Measurements from ENCODE around the gene SH2D4B. TPM values are rescaled to one million over a fixed set of nuclear protein-coding genes. Genes with fewer than 3 reads are reported as not detected.

SH2D4B gene
- polyA plus RNA-seq, 5 donors = 0.13 to 0.22 (median 0.17) TPM

DNA sequence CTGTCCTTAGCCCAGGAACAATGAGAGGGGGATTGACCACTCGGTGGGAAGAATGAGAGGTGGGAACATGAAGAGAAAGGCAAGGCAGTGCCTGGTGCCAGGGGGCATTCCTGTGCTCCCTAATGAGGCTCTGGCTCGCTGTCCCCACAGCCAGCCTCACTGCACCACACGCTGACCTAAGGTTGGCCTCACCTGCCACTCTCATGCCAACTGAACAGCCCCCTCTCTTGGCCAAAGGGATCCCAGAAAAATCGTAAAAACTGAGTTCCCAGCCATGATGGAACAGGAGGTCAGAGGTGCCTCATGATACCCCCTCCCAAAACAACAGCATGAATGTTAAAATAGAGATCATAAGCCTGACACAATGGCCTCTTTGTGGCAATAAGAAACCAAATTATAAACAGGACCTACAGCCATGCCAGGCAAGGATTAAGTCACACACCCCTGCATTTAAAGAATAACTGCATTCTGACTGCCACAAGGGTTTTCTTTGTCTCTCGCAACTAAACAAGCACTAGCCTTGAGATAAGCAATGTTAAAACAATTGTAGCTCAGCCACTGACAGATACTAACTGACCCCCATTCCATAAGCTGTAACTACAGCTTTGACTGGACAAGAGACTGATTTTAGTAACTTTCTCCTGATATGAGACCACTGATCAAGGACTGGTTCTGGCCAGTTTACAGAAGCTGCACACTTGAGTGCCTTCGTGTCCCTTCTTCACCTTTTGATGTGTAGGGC, 149.2 kb downstream of the SH2D4B start:
- no peak for DNase-seq

DNA sequence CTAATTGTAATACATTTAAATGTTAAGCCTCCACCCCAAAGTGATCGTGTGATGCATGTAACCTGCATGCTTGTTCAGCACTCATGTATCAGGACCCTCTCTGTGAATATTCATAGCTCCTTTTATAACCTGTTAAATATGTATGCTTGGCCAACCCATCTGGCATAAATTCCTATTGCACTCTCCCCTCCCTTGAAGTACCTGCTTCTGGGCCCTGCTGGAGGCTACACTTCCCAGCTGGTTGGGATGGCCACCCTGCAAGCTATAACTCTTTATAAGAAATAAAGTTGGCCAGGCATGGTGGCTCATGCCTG, 149.7 kb downstream of the SH2D4B start:
- no peak for DNase-seq

DNA sequence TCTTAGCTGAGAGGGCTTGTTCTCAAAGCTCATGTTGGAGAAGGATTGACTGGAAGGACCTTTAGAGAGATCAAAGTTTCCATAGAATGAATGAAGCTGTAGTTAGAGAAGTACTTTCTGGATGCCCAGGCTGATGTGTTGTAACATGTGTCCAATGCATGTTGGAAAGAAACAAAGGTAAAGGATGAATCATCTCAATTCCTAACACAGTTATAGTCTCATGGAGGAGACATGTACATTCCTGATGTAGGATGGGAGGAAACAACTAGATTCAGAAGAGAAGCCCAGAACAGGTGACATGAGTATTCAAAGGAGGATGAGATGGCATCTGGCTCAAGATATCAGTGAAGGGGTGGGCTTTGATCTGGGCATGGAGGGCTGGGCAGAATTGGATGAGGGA, 152.7 kb downstream of the SH2D4B start:
- no peak for DNase-seq

DNA sequence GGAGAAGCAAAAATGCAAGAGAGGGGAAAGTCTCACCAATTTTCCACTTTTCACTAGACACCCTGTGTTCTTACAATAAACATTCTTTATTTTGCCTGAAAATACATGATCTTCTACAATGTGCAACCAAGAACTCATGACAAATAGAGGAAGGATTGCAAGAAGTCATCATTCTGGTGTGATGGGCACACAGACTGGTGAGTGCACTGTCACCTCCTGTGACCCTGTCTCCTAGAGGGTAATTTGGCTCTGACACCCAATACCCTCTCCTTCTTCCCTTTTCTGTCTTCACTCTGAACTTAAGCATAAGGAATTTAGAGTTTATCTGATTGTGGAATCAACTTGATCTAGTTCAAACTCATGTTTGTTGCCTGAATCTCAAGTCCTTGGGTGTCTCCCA, 153.7 kb downstream of the SH2D4B start:
- no peak for DNase-seq

DNA sequence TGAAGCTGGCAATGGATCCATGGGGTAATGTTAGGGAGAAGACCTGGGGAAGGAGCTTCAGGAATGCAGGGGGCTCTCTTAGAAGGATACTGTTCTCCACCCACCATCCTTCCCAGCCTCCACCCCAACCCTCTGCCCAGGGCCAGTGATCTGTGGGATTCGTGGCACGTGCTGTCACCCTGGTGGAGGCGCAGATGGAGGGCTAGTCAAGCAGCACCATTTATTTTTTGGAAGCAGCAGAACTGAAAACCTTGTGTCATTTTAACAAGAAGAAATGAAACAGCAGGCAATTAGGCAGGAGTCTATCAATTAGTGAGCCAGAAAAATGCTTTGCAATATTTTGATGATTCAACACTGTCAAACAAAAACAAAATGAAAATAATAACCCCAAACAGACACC, 155.9 kb downstream of the SH2D4B start:
- DNase-seq = no peak

GRCh38 chr10:80694930-80695329, 157.2 kb downstream of the SH2D4B start:
- DNase-seq = no peak

Other genes with a start within 250 kb of the SH2D4B start
- under 1 TPM; 0.51 to 0.90 (median 0.60) TPM for gene MAT1A, start 248.2 kb upstream of the SH2D4B start, polyA plus RNA-seq (ENCODE audit: insufficient read depth in 1 of 5, insufficient read length in 5 of 5, low replicate concordance in 1 of 5)
- 1 to 10 TPM in 2 of 5 donors, under 1 TPM in 3; 0.50 to 1.1 (median 0.58) TPM for gene DYDC1, start 181.1 kb upstream of the SH2D4B start, polyA plus RNA-seq (ENCODE audit: insufficient read depth in 1 of 5, insufficient read length in 5 of 5, low replicate concordance in 1 of 5)
- 1 to 10 TPM in 4 of 5 donors, under 1 TPM in 1; 0.69 to 5.2 (median 3.7) TPM for gene DYDC2, start 181.1 kb upstream of the SH2D4B start, polyA plus RNA-seq (ENCODE audit: insufficient read depth in 1 of 5, insufficient read length in 5 of 5, low replicate concordance in 1 of 5)
- gene PRXL2A, start 129.4 kb upstream of the SH2D4B start, polyA plus RNA-seq (ENCODE audit: insufficient read depth in 1 of 5, insufficient read length in 5 of 5, low replicate concordance in 1 of 5) = 10 to 100 TPM; 73.0 to 97.1 (median 94.2) TPM
- gene TSPAN14, start 83.6 kb upstream of the SH2D4B start, polyA plus RNA-seq (ENCODE audit: insufficient read depth in 1 of 5, insufficient read length in 5 of 5, low replicate concordance in 1 of 5) = 10 to 100 TPM; 69.4 to 95.1 (median 78.3) TPM

All from right lung (tissue), 5 donors.